PC-3 (cell line): ENCODE data around the gene GPC5. TPM values are rescaled to one million over a fixed set of nuclear protein-coding genes. Genes with fewer than 3 reads are reported as not detected.

Experiments
- ATAC-seq: fragments of 200-7000 bp; cut with Tn5 transposase; 2 replicates; pipeline ENCODE4 v1.9.1; 2020; ENCODE audit warnings: mild to moderate bottlenecking, moderate library complexity
- BruUV-seq: library from RNA; stranded (reverse); fragments of 400-500 nt; replicated peaks from 2 replicates; lab custom pipeline; 2021; lab: Mats Ljungman, UMichigan
- CTCF ChIA-PET: fragments of 300-600 bp; sonication (Branson Sonifier 250); formaldehyde crosslinking; loops from one replicate; lab custom pipeline; 2022; ENCODE audit warnings: antibody characterized with exemption; lab: Charles Lee
- POLR2A ChIA-PET: fragments of 300-600 bp; sonication (Branson Sonifier 250); formaldehyde crosslinking; loops from one replicate; lab custom pipeline; 2022; ENCODE audit warnings: antibody characterized with exemption; ENCODE audit not compliant: unreplicated experiment; lab: Charles Lee
- DNase-seq: peaks from one replicate; pipeline ENCODE4 v3.0.0-alpha.2; 2015
- H2AFZ ChIP-seq: fragments of 300-600 bp; sonication (generic); 2 replicates; pipeline ENCODE4 v1.6.0; 2016; ENCODE audit warnings: antibody characterized with exemption, low read length
- H3F3A ChIP-seq: fragments of 300-600 bp; sonication (generic); one replicate; pipeline ENCODE4 v1.6.0; 2017; ENCODE audit warnings: antibody characterized with exemption, low read length, control low read depth, mild to moderate bottlenecking; ENCODE audit not compliant: unreplicated experiment
- H3K27ac ChIP-seq: fragments of 300-600 bp; sonication (generic); 2 replicates; pipeline ENCODE4 v1.5.1; 2016; ENCODE audit warnings: mild to moderate bottlenecking, low read length
- H3K27me3 ChIP-seq: fragments of 300-600 bp; sonication (generic); 2 replicates; pipeline ENCODE4 v1.6.1; 2016; ENCODE audit warnings: low read length, mixed read lengths
- H3K36me3 ChIP-seq: fragments of 300-600 bp; sonication (generic); 2 replicates; pipeline ENCODE4 v1.6.1; 2016; ENCODE audit warnings: low read depth, mixed run types, low read length, mixed read lengths
- H3K4me1 ChIP-seq: fragments of 300-600 bp; sonication (generic); 2 replicates; pipeline ENCODE4 v1.5.1; 2016; ENCODE audit warnings: low read length; ENCODE audit not compliant: insufficient read depth
- H3K4me2 ChIP-seq: fragments of 300-600 bp; sonication (generic); 2 replicates; pipeline ENCODE4 v1.6.0; 2016; ENCODE audit warnings: low read length
- H3K4me3 ChIP-seq: fragments of 300-600 bp; sonication (generic); 2 replicates; pipeline ENCODE4 v1.5.1; 2016; ENCODE audit warnings: mild to moderate bottlenecking, low read length, mixed read lengths
- H3K79me2 ChIP-seq: fragments of 300-600 bp; sonication (generic); 2 replicates; pipeline ENCODE4 v1.6.1; 2017; ENCODE audit warnings: low read length, mixed read lengths
- H3K9ac ChIP-seq: fragments of 300-600 bp; sonication (generic); 2 replicates; pipeline ENCODE4 v1.6.0; 2016; ENCODE audit warnings: mild to moderate bottlenecking, low read length
- H3K9me2 ChIP-seq: fragments of 300-600 bp; sonication (generic); replicated peaks from 2 replicates; pipeline ENCODE4 v1.6.1; 2016; ENCODE audit warnings: mixed run types, low read length, mixed read lengths
- H3K9me3 ChIP-seq: fragments of 300-600 bp; sonication (generic); 2 replicates; pipeline ENCODE4 v1.6.1; 2016; ENCODE audit warnings: low read length, mixed read lengths
- H4K20me1 ChIP-seq: fragments of 300-600 bp; sonication (generic); 2 replicates; pipeline ENCODE4 v1.6.1; 2016; ENCODE audit warnings: low read length, mixed read lengths
- EZH2 ChIP-seq: fragments of 300-600 bp; sonication (generic); IDR thresholded peaks from one replicate; pipeline ENCODE4 v1.6.1; 2017; ENCODE audit warnings: antibody characterized with exemption, mild to moderate bottlenecking, low read length; ENCODE audit not compliant: unreplicated experiment
- EZH2phosphoT487 ChIP-seq: fragments of 300-600 bp; sonication (generic); IDR thresholded peaks from 2 replicates; pipeline ENCODE4 v1.6.1; 2018; ENCODE audit warnings: mild to moderate bottlenecking, antibody characterized with exemption, low read length, borderline replicate concordance
- intact Hi-C: fragments of 100-400 bp; cut with micrococcal nuclease; formaldehyde crosslinking; loops from 2 replicates; pipeline ENCODE4 v1.9.0; 2023
- total RNA-seq: library from RNA; depleted of rRNA; stranded (reverse); fragments of >200 nt; gene quantifications from 2 replicates; pipeline ENCODE4 v1.2.3, GENCODE V29; 2014
- TF ChIP-seq, protein P1 (sequence below): fragments of 300-600 bp; sonication (generic); conservative IDR thresholded peaks from 2 replicates; pipeline ENCODE4 v1.5.1; 2017; ENCODE audit warnings: antibody characterized with exemption, low read depth, mild to moderate bottlenecking, low read length

The GPC5 gene
- total RNA-seq, 1 experiment from 2014 or later: not detected

DNA sequence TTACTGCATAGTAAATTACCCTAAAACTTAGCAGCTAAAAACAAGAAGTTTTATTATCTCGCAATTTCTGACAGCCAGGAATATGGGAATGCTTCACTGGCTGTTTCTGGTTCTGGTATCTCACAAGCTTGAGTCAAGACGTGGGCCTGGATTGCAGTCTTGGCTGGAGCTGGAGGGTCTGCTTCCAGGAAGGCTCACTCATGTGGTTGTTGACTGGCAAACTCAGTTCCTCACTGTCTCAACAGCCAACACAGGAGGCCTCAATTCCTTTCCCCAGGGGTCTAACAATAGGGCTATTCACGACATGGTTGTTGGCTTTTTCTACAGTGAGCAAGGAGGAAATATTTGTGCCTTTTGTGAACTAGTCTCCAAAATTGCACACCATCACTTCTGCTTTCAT lies 146.3 kb downstream of the GPC5 start:
- Histone ChIP-seq H3K27ac (no peak overlapping the region), H3K79me2 (no peaks in the 10 kb centered on the region), H3K36me3 (no peaks in the 10 kb centered on the region), H4K20me1 (no peaks in the 10 kb centered on the region), H2AFZ (no peak overlapping the region), H3K4me1 (no peaks in the 10 kb centered on the region), H3K9me2 (no peaks in the 10 kb centered on the region), H3K4me2 (no peak overlapping the region), H3K27me3 (no peaks in the 10 kb centered on the region), H3F3A (no peaks in the 10 kb centered on the region), H3K9ac (no peak overlapping the region), H3K4me3 (no peak overlapping the region), H3K9me3 (no peaks in the 10 kb centered on the region)
- POLR2A ChIA-PET: no interaction called here
- DNase-seq (no peak), ATAC-seq (no peak)
- CTCF ChIA-PET: no interaction called here
- BruUV-seq: no TSS peak
- no peak for TF ChIP-seq EZH2phosphoT487
- no peak for TF ChIP-seq EZH2
- TF ChIP-seq, protein P1, sequence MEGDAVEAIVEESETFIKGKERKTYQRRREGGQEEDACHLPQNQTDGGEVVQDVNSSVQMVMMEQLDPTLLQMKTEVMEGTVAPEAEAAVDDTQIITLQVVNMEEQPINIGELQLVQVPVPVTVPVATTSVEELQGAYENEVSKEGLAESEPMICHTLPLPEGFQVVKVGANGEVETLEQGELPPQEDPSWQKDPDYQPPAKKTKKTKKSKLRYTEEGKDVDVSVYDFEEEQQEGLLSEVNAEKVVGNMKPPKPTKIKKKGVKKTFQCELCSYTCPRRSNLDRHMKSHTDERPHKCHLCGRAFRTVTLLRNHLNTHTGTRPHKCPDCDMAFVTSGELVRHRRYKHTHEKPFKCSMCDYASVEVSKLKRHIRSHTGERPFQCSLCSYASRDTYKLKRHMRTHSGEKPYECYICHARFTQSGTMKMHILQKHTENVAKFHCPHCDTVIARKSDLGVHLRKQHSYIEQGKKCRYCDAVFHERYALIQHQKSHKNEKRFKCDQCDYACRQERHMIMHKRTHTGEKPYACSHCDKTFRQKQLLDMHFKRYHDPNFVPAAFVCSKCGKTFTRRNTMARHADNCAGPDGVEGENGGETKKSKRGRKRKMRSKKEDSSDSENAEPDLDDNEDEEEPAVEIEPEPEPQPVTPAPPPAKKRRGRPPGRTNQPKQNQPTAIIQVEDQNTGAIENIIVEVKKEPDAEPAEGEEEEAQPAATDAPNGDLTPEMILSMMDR: no peak
- intact Hi-C loops: no loop called here

DNA sequence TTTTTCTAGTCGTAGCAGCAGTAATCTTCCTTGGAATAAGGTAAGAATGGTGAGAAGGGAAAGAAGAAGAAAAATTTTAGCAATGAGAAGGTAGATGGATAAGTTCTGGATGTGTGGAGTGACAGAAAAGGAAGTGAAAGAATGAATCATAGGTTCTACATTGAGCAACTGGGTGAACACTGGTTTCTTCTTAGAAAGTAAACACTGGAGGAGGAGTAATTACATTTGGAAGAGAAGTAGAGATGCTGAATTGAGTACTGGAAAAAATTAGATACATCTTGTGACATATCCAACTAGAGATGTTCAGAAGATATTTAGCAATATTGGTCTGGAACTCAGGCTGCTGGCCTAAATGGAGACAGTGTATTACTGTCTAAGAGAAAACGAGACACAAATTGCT lies 148.5 kb downstream of the GPC5 start:
- CTCF ChIA-PET: no interaction called here

DNA sequence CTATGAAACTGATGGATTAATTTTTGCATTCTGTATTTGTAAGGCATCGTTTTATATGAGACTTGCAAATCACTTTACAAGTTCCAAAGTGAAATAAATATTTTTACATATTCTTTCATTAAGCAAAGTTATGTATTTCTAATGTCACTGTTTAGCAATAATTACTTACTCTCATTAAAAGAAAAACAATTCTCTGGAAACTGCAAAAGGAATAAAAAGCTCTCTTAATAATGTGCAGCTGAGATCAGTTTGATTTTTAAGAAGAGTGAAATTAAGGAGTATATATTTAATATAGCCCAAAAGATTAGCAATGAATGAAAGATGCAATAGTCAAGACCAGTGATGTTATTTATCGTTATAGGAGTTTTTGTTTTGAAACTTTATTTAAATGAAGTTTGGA lies 155.2 kb downstream of the GPC5 start:
- intact Hi-C loops: no loop called here
- Histone ChIP-seq H3K9me3 (no peaks in the 10 kb centered on the region), H3K4me2 (no peak overlapping the region), H3K4me1 (no peaks in the 10 kb centered on the region), H4K20me1 (no peaks in the 10 kb centered on the region), H3K4me3 (no peak overlapping the region), H3K27ac (no peak overlapping the region), H3F3A (no peaks in the 10 kb centered on the region), H3K79me2 (no peaks in the 10 kb centered on the region), H3K36me3 (no peaks in the 10 kb centered on the region), H3K9ac (no peak overlapping the region), H3K27me3 (no peaks in the 10 kb centered on the region), H2AFZ (no peak overlapping the region), H3K9me2 (no peaks in the 10 kb centered on the region)
- POLR2A ChIA-PET: no interaction called here
- no TSS peak for BruUV-seq
- CTCF ChIA-PET: no interaction called here
- ATAC-seq (no peak), DNase-seq (no peak)
- TF ChIP-seq EZH2: no peak

More for the DNA sequence above, 148.5 kb downstream of the GPC5 start:
- Histone ChIP-seq H3K36me3 (no peaks in the 10 kb centered on the region), H3K79me2 (no peaks in the 10 kb centered on the region), H3K4me3 (no peak overlapping the region), H3K27ac (no peak overlapping the region), H3K9me3 (no peaks in the 10 kb centered on the region), H3F3A (no peaks in the 10 kb centered on the region), H3K9me2 (no peaks in the 10 kb centered on the region), H3K4me1 (no peaks in the 10 kb centered on the region), H2AFZ (no peak overlapping the region), H3K27me3 (no peaks in the 10 kb centered on the region), H3K4me2 (no peak overlapping the region), H3K9ac (no peak overlapping the region), H4K20me1 (no peaks in the 10 kb centered on the region)
- no peak for TF ChIP-seq EZH2phosphoT487
- TF ChIP-seq, protein P1: no peak
- TF ChIP-seq EZH2: no peak
- no TSS peak for BruUV-seq
- DNase-seq (no peak), ATAC-seq (no peak)
- POLR2A ChIA-PET: no interaction called here
- intact Hi-C loops: no loop called here
